Stimulated activated CD4-positive, alpha-beta T cell treated with anti-CD3 and anti-CD28 coated beads, Interleukin-15, amount 100 ng/mL, for 48 hours (primary cell): ENCODE measurements around the gene MTMR11.

Experiments used
- DNase-seq, 2 donors: peaks; one replicate each; pipeline ENCODE4 v3.0.0-alpha.2; 2020; ENCODE audit warnings: low read depth in 2 of 2

MTMR11 gene

DNA sequence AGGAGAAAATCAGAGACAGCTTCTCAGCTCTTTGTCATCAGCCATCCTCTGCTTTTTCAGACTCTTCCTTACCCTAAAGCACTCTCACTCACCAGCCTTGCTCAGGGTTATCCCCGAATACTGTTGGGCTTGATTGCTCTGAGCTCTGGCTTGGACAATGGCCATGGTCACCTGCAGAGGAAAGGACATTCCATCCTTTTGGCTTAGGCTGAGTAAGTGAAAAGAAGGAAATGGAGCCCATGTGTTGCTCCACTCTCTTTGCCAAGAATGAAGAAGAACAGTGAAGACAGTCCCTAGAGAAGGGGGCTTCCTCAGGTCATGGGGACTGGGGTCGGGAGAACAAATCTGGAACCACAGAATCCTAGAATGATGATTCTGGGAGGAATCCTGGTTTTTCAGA is 2.3 kb downstream of the MTMR11 start:
- no peak for DNase-seq

DNA sequence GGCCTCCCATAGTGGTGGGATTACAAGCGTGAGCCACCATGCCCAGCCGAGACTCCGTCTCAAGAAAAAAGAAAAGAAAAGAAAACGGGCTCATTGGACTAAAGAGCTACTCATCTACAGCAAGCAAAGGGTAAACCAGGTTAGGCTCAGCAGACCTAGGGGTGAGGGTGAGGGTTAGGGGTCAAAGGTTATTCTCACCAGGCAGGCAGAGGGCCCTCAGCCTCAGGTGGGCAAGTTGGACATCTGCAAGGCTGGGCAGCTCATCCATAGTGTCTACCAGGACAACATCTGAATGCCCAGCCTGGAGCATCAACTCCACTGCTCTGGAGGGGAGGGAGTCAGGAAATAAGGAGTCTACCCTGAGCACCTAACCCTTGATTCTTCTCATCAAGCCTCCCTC is 3.5 kb downstream of the MTMR11 start:
- no peak for DNase-seq

DNA sequence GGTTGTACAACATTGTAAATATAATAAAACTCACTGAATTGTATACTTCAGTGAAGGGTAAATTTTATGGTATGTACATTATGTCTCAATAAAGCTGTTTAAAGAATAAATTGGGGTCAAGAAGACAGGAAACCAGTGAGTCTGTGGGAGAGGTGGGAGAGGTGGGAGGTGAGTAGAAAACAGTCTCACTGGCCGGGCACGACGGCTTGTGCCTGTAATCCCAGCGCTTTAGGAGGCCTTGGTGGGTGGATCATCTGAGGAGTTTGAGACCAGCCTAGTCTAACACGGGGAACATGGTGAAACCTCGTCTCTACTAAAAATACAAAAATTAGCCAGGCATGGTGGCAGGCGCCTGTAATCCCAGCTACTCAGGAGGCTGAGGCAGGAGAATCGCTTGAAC is 4.2 kb downstream of the MTMR11 start:
- no peak for DNase-seq

DNA sequence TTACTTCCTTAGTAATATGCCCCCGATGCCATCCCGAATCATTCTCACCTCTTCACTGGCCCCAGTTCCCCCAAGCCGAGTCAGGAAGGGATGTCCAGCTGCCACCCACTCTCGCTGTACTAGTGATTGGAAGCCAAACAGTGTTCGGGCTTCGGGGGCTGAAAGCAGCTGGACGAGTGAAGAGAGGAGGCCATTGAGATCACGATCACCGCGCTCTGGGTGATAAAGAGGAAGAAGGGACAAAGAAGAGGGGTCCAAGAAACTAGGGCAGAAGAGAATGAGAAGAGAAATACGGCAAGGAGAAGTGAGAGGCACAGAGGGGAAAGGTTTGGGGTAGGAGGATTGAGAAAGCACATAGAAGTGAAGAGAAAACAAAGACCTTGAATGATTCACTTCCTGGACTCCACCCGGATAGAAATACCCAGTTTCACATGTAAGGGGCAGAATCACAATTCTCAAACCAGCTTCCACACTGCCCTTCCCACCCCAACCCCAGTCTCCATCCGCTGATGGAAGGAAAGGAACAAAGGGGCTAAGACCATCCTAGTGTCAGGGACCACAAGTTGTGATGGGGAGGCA is 5.4 kb downstream of the MTMR11 start:
- DNase-seq = no peak

DNA sequence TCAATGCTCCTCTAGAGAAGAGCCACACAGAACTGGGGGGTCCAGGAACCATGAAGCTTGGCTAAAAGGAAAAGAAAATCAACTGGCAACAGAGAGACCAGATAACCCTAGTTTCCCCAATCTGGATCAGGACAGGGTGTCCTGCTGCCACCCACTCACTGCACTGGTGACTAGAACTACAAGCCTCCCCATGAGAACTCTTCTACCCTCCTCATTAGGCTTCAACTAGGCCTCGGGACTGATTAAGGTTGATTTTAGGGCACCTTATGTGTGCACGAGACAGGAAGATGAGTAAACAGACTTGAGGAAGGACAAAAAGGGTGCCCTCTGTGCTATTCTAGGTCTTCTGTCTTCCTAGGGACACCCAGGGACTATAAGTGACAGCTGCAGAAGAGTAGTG is 6.8 kb downstream of the MTMR11 start:
- no peak for DNase-seq

GRCh38 chr1:149928401-149928724 is 8.3 kb downstream of the MTMR11 start:
- DNase-seq = no peak

DNA sequence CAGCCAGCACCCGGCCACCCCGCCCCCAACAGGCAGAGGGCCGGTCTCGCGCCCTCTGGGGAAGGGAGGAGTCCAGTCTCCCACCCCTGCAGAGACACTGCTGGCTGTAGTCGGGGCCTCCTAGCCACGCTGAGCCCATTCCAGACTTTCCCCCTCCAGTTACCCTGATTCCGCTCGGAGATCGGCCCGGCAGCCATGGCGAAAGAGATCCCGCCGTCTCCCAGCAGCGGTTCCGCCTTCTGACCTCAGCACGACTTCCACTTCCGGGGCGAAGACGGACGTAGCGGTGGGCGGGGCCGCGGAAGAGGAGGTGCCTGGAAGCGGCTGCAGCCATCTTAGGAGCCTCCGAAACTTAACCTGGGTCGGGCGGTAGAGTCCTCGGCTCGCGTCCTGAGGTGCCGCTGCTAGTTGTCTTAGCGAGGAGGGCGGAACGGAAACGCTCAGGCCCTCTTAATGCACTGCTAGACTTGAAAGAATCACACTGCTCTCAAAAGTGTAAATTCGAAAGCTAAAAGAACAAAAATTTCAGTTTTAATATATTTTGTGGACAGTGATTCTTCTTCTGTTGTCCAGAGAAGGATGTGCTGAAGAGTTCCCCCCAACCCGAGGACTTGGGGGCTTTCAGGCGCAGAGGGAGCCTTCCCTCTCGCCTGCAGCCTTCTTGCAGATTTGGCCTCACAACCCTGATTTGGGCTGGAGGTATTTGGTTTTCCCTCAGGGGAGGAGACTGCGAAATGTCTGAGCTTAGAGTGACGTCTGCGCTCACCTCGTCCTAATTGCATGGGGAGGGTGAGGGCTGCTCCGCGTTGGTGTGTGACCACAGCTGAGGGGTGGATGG is 8.9 kb downstream of the MTMR11 start, which contains the start of gene SF3B4:
Gene SF3B4, minus strand, starts transcription at position 241 of the 838 bp plus-strand sequence. Its CDS starts 44 bp downstream, at position 197.
- peak; percentile 91 to 93 for DNase-seq

- no peak for DNase-seq
Observed at GRCh38 chr1:149927056-149927562, 9.6 kb downstream of the MTMR11 start.

- no peak for DNase-seq
Observed at GRCh38 chr1:149926296-149926695, 10.4 kb downstream of the MTMR11 start.

DNA sequence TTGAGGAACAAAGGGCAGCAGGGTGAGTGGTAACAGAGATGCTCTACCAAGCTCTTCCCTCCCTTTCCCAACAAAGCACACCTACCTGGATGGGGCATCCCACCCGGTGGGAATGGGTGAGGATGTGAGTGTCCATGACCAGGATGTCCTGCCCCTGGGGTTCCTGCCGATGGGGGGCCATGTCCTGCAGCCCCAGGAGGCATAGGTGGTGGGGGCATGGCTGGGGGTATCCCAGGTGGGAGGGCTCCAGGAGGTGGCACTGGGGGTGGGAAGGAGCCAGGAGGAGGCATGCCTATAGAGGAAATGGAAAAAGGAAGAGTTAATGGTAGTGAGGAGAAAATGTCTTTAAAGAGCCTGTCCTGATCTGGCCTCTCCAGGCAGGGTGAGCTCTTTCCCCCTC is 10.9 kb downstream of the MTMR11 start:
- no peak for DNase-seq

GRCh38 chr1:149925345-149925744 is 11.3 kb downstream of the MTMR11 start:
- no peak for DNase-seq

DNA sequence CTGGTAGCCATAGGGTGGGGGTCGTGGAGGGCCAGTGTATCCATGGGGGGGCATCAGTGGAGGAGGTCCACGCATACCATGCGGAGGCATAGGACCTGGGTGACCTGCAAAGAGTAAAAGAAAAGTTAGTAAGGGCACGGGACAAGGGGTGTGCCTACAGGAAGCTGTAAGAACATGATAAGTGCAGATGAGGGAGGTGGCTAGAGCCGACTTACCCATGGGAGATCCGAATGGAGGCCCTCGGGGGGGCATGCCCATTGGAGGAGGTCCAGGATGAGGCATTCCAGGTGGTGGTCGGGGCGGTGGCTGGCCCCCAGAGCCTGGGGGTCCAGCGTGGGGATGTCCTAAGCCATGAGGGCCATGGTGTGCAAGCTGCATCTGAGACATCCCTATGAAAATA is 13.1 kb downstream of the MTMR11 start:
- no peak for DNase-seq

- peak in 1 of 2 donors; percentile 36 for DNase-seq
Observed at GRCh38 chr1:149917571-149918144, 19.0 kb downstream of the MTMR11 start, which contains the start of gene SV2A. SV2A (minus strand) TSS chr1:149917844; CDS start chr1:149913840, 4,004 bp downstream.

DNA sequence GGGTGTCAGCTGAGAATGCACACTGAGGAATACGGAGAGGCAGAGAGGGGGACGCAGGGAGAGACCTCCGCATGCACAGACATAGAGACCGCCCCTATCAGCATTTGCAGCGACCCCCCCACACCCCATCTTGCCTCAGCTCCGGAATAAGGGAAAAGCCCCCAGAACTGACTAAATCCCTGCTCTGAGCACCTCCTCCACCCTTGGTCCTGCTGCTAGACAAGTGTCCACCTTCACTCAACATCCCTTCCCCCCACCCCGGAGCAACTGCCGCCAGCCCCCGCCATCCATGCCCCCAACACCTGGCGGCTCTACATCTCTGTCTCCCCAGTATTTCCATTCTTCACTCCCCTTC is 19.8 kb downstream of the MTMR11 start:
- DNase-seq = no peak

DNA sequence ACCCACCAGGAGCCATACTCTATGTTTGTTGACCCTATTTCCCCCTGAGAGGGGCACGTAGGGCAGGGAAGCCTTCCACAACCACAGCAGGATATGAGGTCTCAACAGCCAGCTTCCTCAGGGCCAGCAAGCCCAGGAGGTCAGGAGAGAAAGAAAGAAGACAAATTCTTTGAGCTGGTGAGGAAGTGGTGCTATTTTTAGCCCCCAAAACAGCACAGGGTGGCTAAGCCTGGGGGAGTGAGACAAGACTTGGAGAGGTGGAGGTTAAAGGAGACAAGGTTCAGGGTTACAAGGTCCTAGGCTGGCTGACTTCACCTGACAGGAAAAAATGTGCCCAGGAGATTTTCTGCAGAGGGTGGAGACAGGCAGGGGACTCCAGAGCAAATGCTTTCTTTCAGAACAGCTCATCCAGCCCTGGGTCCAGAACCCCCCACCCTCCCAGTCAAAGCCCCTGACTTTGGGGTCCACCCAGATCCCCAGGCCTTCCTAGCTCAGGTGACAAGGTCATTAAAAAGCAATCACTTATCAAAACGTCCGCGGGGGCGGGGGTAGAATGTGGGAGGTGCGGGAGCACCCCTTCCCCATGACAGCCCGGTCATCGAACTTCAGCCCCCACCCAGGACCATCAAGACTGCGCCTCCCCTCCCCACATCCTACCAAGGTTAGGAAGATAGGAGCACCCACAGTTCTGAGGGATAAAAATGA is 20.3 kb downstream of the MTMR11 start:
- no peak for DNase-seq

- no peak for DNase-seq
Observed at GRCh38 chr1:149915429-149916192, 21.1 kb downstream of the MTMR11 start.

DNA sequence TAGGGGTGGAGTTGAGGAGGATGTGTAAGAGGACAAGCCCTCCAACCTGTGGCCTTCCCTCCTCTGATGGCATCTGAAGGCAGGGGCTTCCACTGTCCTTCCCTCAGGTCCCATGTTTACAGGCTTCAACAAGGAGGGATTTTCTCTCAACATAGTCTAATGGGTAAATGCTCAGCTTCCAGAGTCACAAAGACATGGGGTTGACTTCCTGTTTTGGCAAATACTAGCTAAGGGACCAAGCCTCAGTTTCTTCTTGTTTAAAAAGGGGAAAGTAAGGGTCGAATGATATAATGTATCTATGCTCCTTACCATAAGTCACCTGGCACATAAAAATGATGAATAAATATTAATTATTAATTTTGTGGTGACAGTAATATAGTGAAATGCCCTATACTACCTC is 22.1 kb downstream of the MTMR11 start:
- DNase-seq = no peak

GRCh38 chr1:149906570-149907075 is 30.1 kb downstream of the MTMR11 start:
- DNase-seq = no peak

- no peak for DNase-seq
Observed at GRCh38 chr1:149903836-149904491, 32.7 kb downstream of the MTMR11 start.

DNA sequence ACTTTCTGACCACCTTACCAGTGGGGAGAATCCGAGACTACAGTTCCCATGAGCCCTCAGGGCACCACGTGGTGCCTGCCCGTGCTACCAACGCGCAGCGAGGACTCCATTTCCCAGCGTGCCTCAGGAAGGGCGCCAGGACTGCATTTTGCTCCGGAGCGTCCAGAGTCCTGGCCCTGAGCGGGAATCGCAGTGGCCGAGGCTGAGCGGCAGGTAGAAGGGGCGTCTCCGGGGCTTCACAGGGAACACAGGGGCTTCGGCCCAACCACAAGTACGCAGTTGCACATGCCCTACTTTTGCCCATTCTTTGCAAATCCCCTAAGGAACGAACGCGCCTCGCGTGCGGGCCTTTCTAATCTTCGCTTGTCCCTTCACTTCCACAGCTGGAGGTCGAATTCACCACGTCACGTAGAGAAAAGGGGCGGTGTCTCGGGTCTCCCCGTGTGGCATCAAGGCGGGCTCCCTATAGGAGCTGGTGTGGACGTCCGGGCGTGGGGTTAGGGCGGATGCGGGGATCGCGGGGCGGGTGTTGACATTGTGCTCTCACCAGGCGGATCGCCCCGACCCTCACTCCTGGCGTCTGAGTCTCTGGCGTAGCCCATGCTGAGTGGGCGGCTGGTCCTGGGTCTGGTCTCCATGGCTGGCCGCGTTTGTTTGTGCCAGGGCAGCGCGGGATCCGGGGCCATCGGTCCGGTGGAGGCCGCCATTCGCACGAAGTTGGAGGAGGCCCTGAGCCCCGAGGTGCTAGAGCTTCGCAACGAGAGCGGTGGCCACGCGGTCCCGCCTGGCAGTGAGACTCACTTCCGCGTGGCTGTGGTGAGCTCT is 37.0 kb downstream of the MTMR11 start, which contains the start of gene BOLA1:
Gene BOLA1, plus strand, starts transcription at position 109 of the 825 bp plus-strand sequence. Its CDS starts 492 bp downstream, at position 601.
- DNase-seq = peak; percentile 76 to 80
